B cell (primary cell): ENCODE measurements around the gene CRNN. TPM values are rescaled to one million over a fixed set of nuclear protein-coding genes. Genes with fewer than 3 reads are reported as not detected.

Experiments
- ATAC-seq: fragments of 200-7000 bp; cut with Tn5 transposase; one replicate; pipeline ENCODE4 v1.10.0; 2021; ENCODE audit warnings: low read depth, mild to moderate bottlenecking, moderate number of reproducible peaks, moderate library complexity
- CTCF ChIA-PET: fragments of 350-600 bp; sonication (Branson Sonifier 250); formaldehyde crosslinking; loops from one replicate; lab custom pipeline; 2021; ENCODE audit warnings: antibody characterized with exemption, inconsistent platforms; lab: Charles Lee
- POLR2A ChIA-PET: fragments of 350-600 bp; sonication (Branson Sonifier 250); formaldehyde crosslinking; loops from one replicate; lab custom pipeline; 2021; ENCODE audit warnings: antibody characterized with exemption; lab: Charles Lee
- DNase-seq: peaks from one replicate; pipeline ENCODE4 v3.0.0; 2013
- H2AFZ ChIP-seq: 2 replicates; pipeline ENCODE4 v1.6.1; 2012; ENCODE audit warnings: mild to moderate bottlenecking, low read depth, low read length; ENCODE audit not compliant: insufficient read depth, poor library complexity, severe bottlenecking
- H3K27ac ChIP-seq, 2 donors: 1 replicate in 1 of 2; 2 replicates in 1 of 2; pipeline ENCODE4 v1.5.1; 2012 to 2013; ENCODE audit warnings: low read length in 2 of 2, mild to moderate bottlenecking in 2 of 2, moderate library complexity in 1 of 2
- H3K27me3 ChIP-seq, 4 experiments: fragments of 200-600 bp in 1 of 4; sonication (generic) in 1 of 4; replicated peaks in 1 of 4; 1 replicate in 2 of 4; 2 replicates in 2 of 4; pipeline versions ENCODE4 v1.6.1 to v1.7.0; 2013 to 2016; ENCODE audit warnings: low read length in 3 of 4, mild to moderate bottlenecking in 2 of 4, mixed read lengths in 1 of 4, moderate library complexity in 1 of 4; ENCODE audit not compliant: insufficient read depth in 4 of 4, control insufficient read depth in 3 of 4; ENCODE audit errors: control extremely low read depth in 1 of 4
- H3K36me3 ChIP-seq, 2 experiments: replicated peaks in 1 of 2; 1 replicate in 1 of 2; 2 replicates in 1 of 2; pipeline versions ENCODE4 v1.6.1 to v1.7.1; 2013; ENCODE audit warnings: low read length in 1 of 2; ENCODE audit not compliant: insufficient read depth in 2 of 2, control insufficient read depth in 1 of 2; ENCODE audit errors: control extremely low read depth in 1 of 2, extremely low read depth in 1 of 2
- H3K4me1 ChIP-seq, 2 donors: fragments of 200-600 bp in 1 of 2; sonication (generic) in 1 of 2; 1 replicate in 1 of 2; 2 replicates in 1 of 2; pipeline versions ENCODE4 v1.5.1 to v1.6.1; 2013 to 2017; ENCODE audit warnings: low read length in 2 of 2; ENCODE audit not compliant: control insufficient read depth in 2 of 2, insufficient read depth in 2 of 2
- H3K4me2 ChIP-seq: replicated peaks from 2 replicates; pipeline ENCODE3; 2012; ENCODE audit warnings: mild to moderate bottlenecking, low read depth, low read length; ENCODE audit not compliant: poor library complexity, severe bottlenecking
- H3K4me3 ChIP-seq, 5 experiments: fragments of 200-600 bp in 1 of 5; sonication (generic) in 1 of 5; 1 replicate in 3 of 5; 2 replicates in 2 of 5; pipeline versions ENCODE4 v1.5.1 to v1.7.0; 2011 to 2016; ENCODE audit warnings: low read length in 4 of 5, mild to moderate bottlenecking in 4 of 5, low read depth in 2 of 5, control low read depth in 1 of 5, moderate library complexity in 1 of 5; ENCODE audit not compliant: insufficient read depth in 1 of 5; ENCODE audit errors: control extremely low read depth in 1 of 5, extremely low read depth in 1 of 5
- H3K79me2 ChIP-seq: fragments of 200-600 bp; sonication (generic); one replicate; pipeline ENCODE4 v1.6.0; 2016; ENCODE audit warnings: low read length; ENCODE audit not compliant: control insufficient read depth, insufficient read depth
- H3K9ac ChIP-seq: fragments of 200-600 bp; sonication (generic); 2 replicates; pipeline ENCODE4 v1.6.1; 2017; ENCODE audit warnings: mild to moderate bottlenecking, low read length, moderate library complexity
- H3K9me3 ChIP-seq, 3 donors: one replicate each; pipeline versions ENCODE4 v1.6.1 to v1.7.1; 2013; ENCODE audit warnings: low read length in 2 of 3; ENCODE audit not compliant: control insufficient read depth in 2 of 3, insufficient read depth in 1 of 3; ENCODE audit errors: control extremely low read depth in 1 of 3
- H4K20me1 ChIP-seq: 2 replicates; pipeline ENCODE4 v1.6.0; 2012; ENCODE audit warnings: mild to moderate bottlenecking, low read length; ENCODE audit not compliant: insufficient read depth, control insufficient read depth, poor library complexity, severe bottlenecking
- H3K27ac Mint-ChIP-seq: one replicate; pipeline ENCODE4 v1.8.0; 2021; ENCODE audit warnings: mixed read lengths
- H3K27me3 Mint-ChIP-seq: one replicate; pipeline ENCODE4 v1.8.0; 2021; ENCODE audit warnings: mixed read lengths
- H3K4me1 Mint-ChIP-seq: one replicate; pipeline ENCODE4 v1.8.0; 2021; ENCODE audit warnings: mixed read lengths
- H3K4me3 Mint-ChIP-seq: one replicate; pipeline ENCODE4 v1.8.0; 2021; ENCODE audit warnings: mixed read lengths
- H3K9me3 Mint-ChIP-seq: one replicate; pipeline ENCODE4 v1.8.0; 2022; ENCODE audit warnings: mixed read lengths; ENCODE audit not compliant: insufficient read depth
- EZH2 ChIP-seq: IDR thresholded peaks from 2 replicates; pipeline ENCODE4 v1.6.1; 2012; ENCODE audit warnings: borderline replicate concordance, low read depth, mild to moderate bottlenecking, moderate library complexity, low read length; ENCODE audit not compliant: insufficient read depth, poor library complexity, severe bottlenecking
- WGBS: methylation state at CpG from one replicate; pipeline ENCODE4 v1.1.5; 2013; ENCODE audit warnings: missing lambda C conversion rate; ENCODE audit not compliant: insufficient coverage; 5-methylcytosine and 5-hydroxymethylcytosine counted together
- intact Hi-C: fragments of 100-400 bp; cut with micrococcal nuclease; formaldehyde crosslinking; loops from one replicate; pipeline ENCODE4 v1.10.0; 2022
- polyA plus RNA-seq: library from polyadenylated mRNA; depleted of rRNA; stranded (reverse); fragments of >200 nt; gene quantifications from 2 replicates; pipeline ENCODE4 v1.2.3, GENCODE V29; 2012
- total RNA-seq, 2 donors: library from RNA; stranded (reverse); fragments of 120-200 nt in 1 of 2; gene quantifications; 1 replicate in 1 of 2; 2 replicates in 1 of 2; pipeline versions ENCODE4 v1.2.3 to v1.2.4, GENCODE V29; 2013 to 2022
- TF ChIP-seq, protein P1 (sequence below): fragments of 200-600 bp; IDR thresholded peaks from one replicate; pipeline ENCODE4 v1.8.0; 2022; ENCODE audit warnings: antibody characterized with exemption, mild to moderate bottlenecking

Gene CRNN
- total and polyA plus RNA-seq, 2 donors (not counting 1 experiment from before 2014, with no cell fraction given), result not detected

DNA sequence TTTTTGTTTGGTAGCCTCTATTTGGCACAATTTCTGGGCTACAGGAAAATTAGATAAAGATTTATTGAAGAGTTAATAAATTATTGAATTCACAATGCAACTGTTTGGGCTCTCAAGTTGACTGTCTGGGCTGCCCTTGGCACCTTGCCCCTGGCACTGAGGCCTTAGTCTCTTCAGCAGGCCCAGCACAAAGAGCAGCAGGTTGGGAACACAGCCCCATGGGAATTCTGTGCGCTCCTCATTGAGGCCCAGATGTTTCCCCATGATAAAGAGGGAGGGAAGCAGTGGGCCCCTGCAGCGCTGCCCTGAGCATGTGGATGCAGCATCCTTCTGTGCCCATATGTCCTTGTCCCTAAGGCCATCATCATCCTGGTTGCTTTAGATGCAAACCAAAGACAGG, 2.9 kb downstream of the CRNN start:
- Histone ChIP-seq H3K36me3 (no peaks in the 10 kb centered on the region), H2AFZ (no peak overlapping the region), H3K27ac (no peak overlapping the region), H3K4me3 (no peak overlapping the region), H3K27me3 (peaks cover 0 to 10% (median under 1%) of the 10 kb centered on the region in 4 experiments), H3K4me2 (no peak overlapping the region), H3K79me2 (no peaks in the 10 kb centered on the region), H3K4me1 (no peaks in the 10 kb centered on the region), H4K20me1 (no peaks in the 10 kb centered on the region), H3K9me3 (no peaks in the 10 kb centered on the region), H3K9ac (no peak overlapping the region)
- ATAC-seq (no peak), DNase-seq (no peak)
- WGBS, result 30% methylated on average over 2 of the region's 2 CpGs
- POLR2A ChIA-PET, result no interaction called here
- intact Hi-C loops, result no loop called here
- no peak overlapping the region for H3K4me3 Mint-ChIP-seq
- H3K9me3 Mint-ChIP-seq, result no peaks in the 10 kb centered on the region
- TF ChIP-seq, protein P1, sequence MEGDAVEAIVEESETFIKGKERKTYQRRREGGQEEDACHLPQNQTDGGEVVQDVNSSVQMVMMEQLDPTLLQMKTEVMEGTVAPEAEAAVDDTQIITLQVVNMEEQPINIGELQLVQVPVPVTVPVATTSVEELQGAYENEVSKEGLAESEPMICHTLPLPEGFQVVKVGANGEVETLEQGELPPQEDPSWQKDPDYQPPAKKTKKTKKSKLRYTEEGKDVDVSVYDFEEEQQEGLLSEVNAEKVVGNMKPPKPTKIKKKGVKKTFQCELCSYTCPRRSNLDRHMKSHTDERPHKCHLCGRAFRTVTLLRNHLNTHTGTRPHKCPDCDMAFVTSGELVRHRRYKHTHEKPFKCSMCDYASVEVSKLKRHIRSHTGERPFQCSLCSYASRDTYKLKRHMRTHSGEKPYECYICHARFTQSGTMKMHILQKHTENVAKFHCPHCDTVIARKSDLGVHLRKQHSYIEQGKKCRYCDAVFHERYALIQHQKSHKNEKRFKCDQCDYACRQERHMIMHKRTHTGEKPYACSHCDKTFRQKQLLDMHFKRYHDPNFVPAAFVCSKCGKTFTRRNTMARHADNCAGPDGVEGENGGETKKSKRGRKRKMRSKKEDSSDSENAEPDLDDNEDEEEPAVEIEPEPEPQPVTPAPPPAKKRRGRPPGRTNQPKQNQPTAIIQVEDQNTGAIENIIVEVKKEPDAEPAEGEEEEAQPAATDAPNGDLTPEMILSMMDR, result no peak
- no peak for TF ChIP-seq EZH2
- CTCF ChIA-PET, result no interaction called here
- H3K27me3 Mint-ChIP-seq, result peaks cover 41% of the 10 kb centered on the region
- no peak overlapping the region for H3K27ac Mint-ChIP-seq
- H3K4me1 Mint-ChIP-seq, result no peaks in the 10 kb centered on the region

DNA sequence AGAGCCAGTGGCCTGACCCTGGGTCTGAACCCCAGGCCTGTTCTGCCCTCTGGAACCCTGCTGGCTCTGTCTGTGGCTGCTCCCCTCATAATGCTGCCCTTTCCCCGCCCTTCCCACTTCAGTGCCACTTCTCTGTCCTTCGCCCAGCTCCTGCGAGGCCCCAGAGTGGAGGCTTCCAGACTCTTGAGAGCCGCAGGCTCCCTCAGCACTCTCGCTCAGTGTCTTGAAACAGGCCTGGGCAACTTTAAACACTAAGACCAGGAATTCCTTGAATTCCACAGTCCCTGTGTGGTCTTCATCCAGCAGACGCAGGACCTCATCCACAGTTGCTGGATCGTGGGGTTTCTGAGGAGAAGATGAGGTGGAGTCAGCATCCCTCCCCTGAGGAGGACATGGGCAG, 3.5 kb downstream of the CRNN start:
- Histone ChIP-seq H3K4me1 (no peaks in the 10 kb centered on the region), H3K4me3 (no peak overlapping the region), H3K27me3 (peaks cover 0 to 5% (median 0%) of the 10 kb centered on the region in 4 experiments), H3K27ac (no peak overlapping the region), H2AFZ (no peak overlapping the region), H3K4me2 (no peak overlapping the region), H4K20me1 (no peaks in the 10 kb centered on the region), H3K9me3 (no peaks in the 10 kb centered on the region), H3K36me3 (no peaks in the 10 kb centered on the region), H3K79me2 (no peaks in the 10 kb centered on the region), H3K9ac (no peak overlapping the region)
- 83% methylated on average over 5 of the region's 7 CpGs for WGBS
- Mint-ChIP-seq H3K27ac (no peak overlapping the region), H3K9me3 (no peaks in the 10 kb centered on the region), H3K4me3 (no peak overlapping the region), H3K27me3 (peaks cover 38% of the 10 kb centered on the region), H3K4me1 (no peaks in the 10 kb centered on the region)
- no peak for ATAC-seq
- intact Hi-C loops, result no loop called here
- no peak for DNase-seq
- TF ChIP-seq EZH2, result no peak
- TF ChIP-seq, protein P1, result no peak
- POLR2A ChIA-PET, result no interaction called here
- CTCF ChIA-PET, result no interaction called here
